ENCODE data around the gene COG5.

COG5 gene

GRCh38 chr7:107268594-107268993 lies 295.1 kb downstream of the COG5 start:
- TF ChIP-seq ZFP3 (CRISPR knock-in tag; IDR thresholded peaks at IDR 0.05) (no peak), PPARA (CRISPR knock-in tag; IDR thresholded peaks at IDR 0.05; ENCODE audit: borderline replicate concordance) (no peak), ZNF565 (CRISPR knock-in tag; conservative IDR thresholded peaks at IDR 0.05; ENCODE audit: low read depth) (no peak), ZC3H10 (CRISPR knock-in tag; IDR thresholded peaks at IDR 0.05) (no peak), ESRRG (CRISPR knock-in tag; IDR thresholded peaks at IDR 0.05) (no peak), CSRNP3 (CRISPR knock-in tag; IDR thresholded peaks at IDR 0.05) (no peak), OSR1 (CRISPR knock-in tag; IDR thresholded peaks at IDR 0.05) (no peak), ZNF70 (CRISPR knock-in tag; IDR thresholded peaks at IDR 0.05) (no peak), BACH2 (CRISPR knock-in tag; IDR thresholded peaks at IDR 0.05; ENCODE audit: borderline replicate concordance) (no peak), RARB (CRISPR knock-in tag; IDR thresholded peaks at IDR 0.05) (no peak), SNAI2 (CRISPR knock-in tag; IDR thresholded peaks at IDR 0.05) (no peak), ARNTL (CRISPR knock-in tag; IDR thresholded peaks at IDR 0.05; ENCODE audit: borderline replicate concordance, low read depth) (no peak), ZFP30 (CRISPR knock-in tag; IDR thresholded peaks at IDR 0.05) (no peak), CREB5 (CRISPR knock-in tag; IDR thresholded peaks at IDR 0.05; ENCODE audit: low read depth) (no peak), GLIS3 (CRISPR knock-in tag; IDR thresholded peaks at IDR 0.05) (no peak)
- no peak for ATAC-seq

GRCh38 chr7:107267138-107267537 lies 296.6 kb downstream of the COG5 start:
- peak; percentile 16; the same call in 1 of the 3 replicates for ATAC-seq
- 0 out of 2 replicates have a peak, but pooled peaks have one; percentile 15 for TF ChIP-seq CSRNP3 (CRISPR knock-in tag; IDR thresholded peaks at IDR 0.05)
- peak; percentile 98 for TF ChIP-seq ISL1 (CRISPR knock-in tag; IDR thresholded peaks at IDR 0.05)
- TF ChIP-seq PATZ1 (CRISPR knock-in tag; IDR thresholded peaks at IDR 0.05; ENCODE audit: borderline replicate concordance), result peak; percentile 46; the same call in 1 of the 2 replicates
- TF ChIP-seq TCF4 (CRISPR knock-in tag; IDR thresholded peaks at IDR 0.05; ENCODE audit: borderline replicate concordance), result peak; percentile 45; the same call in 1 of the 2 replicates
- TF ChIP-seq CREB5 (CRISPR knock-in tag; IDR thresholded peaks at IDR 0.05; ENCODE audit: low read depth), result peak; percentile 69
- TF ChIP-seq ESRRG (CRISPR knock-in tag; IDR thresholded peaks at IDR 0.05), result no peak
- peak; percentile 65; the same call in 1 of the 2 replicates for TF ChIP-seq ZC3H10 (CRISPR knock-in tag; IDR thresholded peaks at IDR 0.05)
- no peak for TF ChIP-seq ZNF70 (CRISPR knock-in tag; IDR thresholded peaks at IDR 0.05)

GRCh38 chr7:107264723-107265122 lies 299.0 kb downstream of the COG5 start:
- no peak for ATAC-seq
- TF ChIP-seq ISL1 (CRISPR knock-in tag; IDR thresholded peaks at IDR 0.05) (no peak), TSHZ2 (CRISPR knock-in tag; IDR thresholded peaks at IDR 0.05) (no peak), POU6F1 (CRISPR knock-in tag; IDR thresholded peaks at IDR 0.05; ENCODE audit: borderline replicate concordance, low read depth) (no peak), PATZ1 (CRISPR knock-in tag; IDR thresholded peaks at IDR 0.05; ENCODE audit: borderline replicate concordance) (no peak), TCF4 (CRISPR knock-in tag; IDR thresholded peaks at IDR 0.05; ENCODE audit: borderline replicate concordance) (no peak), PPARA (CRISPR knock-in tag; IDR thresholded peaks at IDR 0.05; ENCODE audit: borderline replicate concordance) (no peak), ZFP3 (CRISPR knock-in tag; IDR thresholded peaks at IDR 0.05) (no peak), CSDC2 (CRISPR knock-in tag; IDR thresholded peaks at IDR 0.05) (no peak), CREB5 (CRISPR knock-in tag; IDR thresholded peaks at IDR 0.05; ENCODE audit: low read depth) (no peak), RARB (CRISPR knock-in tag; IDR thresholded peaks at IDR 0.05) (no peak)
